HEK293 (cell line): ENCODE measurements around the gene SEC22C.

Source experiments
- GLI4 ChIP-seq: fragments of 450-650 bp; formaldehyde crosslinking; IDR thresholded peaks from 2 replicates; pipeline ENCODE4 v1.5.1; 2016; ENCODE audit warnings: missing biosample characterization, missing genetic modification characterization
- GLIS1 ChIP-seq: fragments of 450-650 bp; formaldehyde crosslinking; IDR thresholded peaks from 2 replicates; pipeline ENCODE4 v1.5.1; 2016; ENCODE audit warnings: missing biosample characterization, missing genetic modification characterization
- HOXA7 ChIP-seq: sonication (generic); formaldehyde crosslinking; IDR thresholded peaks from 2 replicates; pipeline ENCODE4 v1.8.1; 2022; ENCODE audit warnings: missing genetic modification reagents, borderline replicate concordance
- IKZF3 ChIP-seq: fragments of 450-650 bp; IDR thresholded peaks from 2 replicates; pipeline ENCODE4 v1.5.0; 2018; ENCODE audit warnings: missing biosample characterization, mild to moderate bottlenecking, missing genetic modification characterization, moderate library complexity
- OVOL3 ChIP-seq: fragments of 450-650 bp; formaldehyde crosslinking; IDR thresholded peaks from 2 replicates; pipeline ENCODE4 v1.5.1; 2016; ENCODE audit warnings: missing biosample characterization, missing genetic modification characterization
- REST ChIP-seq: fragments of 450-650 bp; formaldehyde crosslinking; IDR thresholded peaks from 2 replicates; pipeline ENCODE4 v1.5.1; 2016; ENCODE audit warnings: missing biosample characterization, missing genetic modification characterization
- ZBTB1 ChIP-seq: fragments of 450-650 bp; formaldehyde crosslinking; IDR thresholded peaks from 2 replicates; pipeline ENCODE4 v1.5.1; 2016; ENCODE audit warnings: missing biosample characterization, missing genetic modification characterization
- ZFHX2 ChIP-seq: fragments of 450-650 bp; formaldehyde crosslinking; conservative IDR thresholded peaks from 2 replicates; pipeline ENCODE4 v1.5.1; 2016; ENCODE audit warnings: missing biosample characterization, missing genetic modification characterization
- ZFP37 ChIP-seq: fragments of 450-650 bp; formaldehyde crosslinking; IDR thresholded peaks from 2 replicates; pipeline ENCODE4 v1.5.1; 2016; ENCODE audit warnings: missing biosample characterization, missing genetic modification characterization
- ZNF19 ChIP-seq: fragments of 450-650 bp; formaldehyde crosslinking; IDR thresholded peaks from 2 replicates; pipeline ENCODE4; 2016; ENCODE audit warnings: missing biosample characterization, missing genetic modification characterization, low read depth
- ZNF2 ChIP-seq: fragments of 450-650 bp; formaldehyde crosslinking; IDR thresholded peaks from 2 replicates; pipeline ENCODE4 v1.5.1; 2016; ENCODE audit warnings: missing biosample characterization, missing genetic modification characterization
- ZNF214 ChIP-seq: fragments of 450-650 bp; formaldehyde crosslinking; IDR thresholded peaks from 2 replicates; pipeline ENCODE4 v1.5.1; 2017; ENCODE audit warnings: missing biosample characterization, mild to moderate bottlenecking, missing genetic modification characterization, borderline replicate concordance
- ZNF239 ChIP-seq: fragments of 450-650 bp; formaldehyde crosslinking; IDR thresholded peaks from 2 replicates; pipeline ENCODE4 v1.5.1; 2016; ENCODE audit warnings: missing biosample characterization, missing genetic modification characterization
- ZNF248 ChIP-seq: fragments of 450-650 bp; formaldehyde crosslinking; IDR thresholded peaks from 2 replicates; pipeline ENCODE4 v1.5.1; 2017; ENCODE audit warnings: missing biosample characterization, missing genetic modification characterization
- ZNF335 ChIP-seq: fragments of 450-650 bp; formaldehyde crosslinking; conservative IDR thresholded peaks from 2 replicates; pipeline ENCODE4 v1.5.1; 2016; ENCODE audit warnings: missing biosample characterization, missing genetic modification characterization
- ZNF341 ChIP-seq: fragments of 450-650 bp; formaldehyde crosslinking; IDR thresholded peaks from 2 replicates; pipeline ENCODE4; 2016; ENCODE audit warnings: low read depth, missing biosample characterization, missing genetic modification characterization
- ZNF354C ChIP-seq: fragments of 450-650 bp; formaldehyde crosslinking; IDR thresholded peaks from 2 replicates; pipeline ENCODE4 v1.5.1; 2016; ENCODE audit warnings: missing biosample characterization, missing genetic modification characterization, low read depth, borderline replicate concordance
- ZNF514 ChIP-seq: fragments of 450-650 bp; formaldehyde crosslinking; IDR thresholded peaks from 2 replicates; pipeline ENCODE4 v1.5.1; 2016; ENCODE audit warnings: missing biosample characterization, missing genetic modification characterization
- ZNF561 ChIP-seq: fragments of 450-650 bp; IDR thresholded peaks from 2 replicates; pipeline ENCODE4 v1.5.1; 2018; ENCODE audit warnings: missing biosample characterization, missing genetic modification characterization, borderline replicate concordance
- ZNF621 ChIP-seq: fragments of 450-650 bp; formaldehyde crosslinking; IDR thresholded peaks from 2 replicates; pipeline ENCODE4 v1.5.1; 2017; ENCODE audit warnings: missing biosample characterization, missing genetic modification characterization
- ZNF677 ChIP-seq: fragments of 450-650 bp; IDR thresholded peaks from 2 replicates; pipeline ENCODE4 v1.5.0; 2018; ENCODE audit warnings: missing biosample characterization, mild to moderate bottlenecking, missing genetic modification characterization, moderate library complexity
- ZNF701 ChIP-seq: fragments of 450-650 bp; formaldehyde crosslinking; IDR thresholded peaks from 2 replicates; pipeline ENCODE4 v1.5.1; 2016; ENCODE audit warnings: missing biosample characterization, missing genetic modification characterization
- ZSCAN16 ChIP-seq: fragments of 450-650 bp; formaldehyde crosslinking; IDR thresholded peaks from 2 replicates; pipeline ENCODE4 v1.5.1; 2016; ENCODE audit warnings: missing biosample characterization, missing genetic modification characterization
- TF ChIP-seq, protein P1 (sequence below): fragments of 450-650 bp; formaldehyde crosslinking; IDR thresholded peaks from 2 replicates; pipeline ENCODE4 v1.5.1; 2016; ENCODE audit warnings: missing biosample characterization, missing genetic modification characterization
- TF ChIP-seq, protein P2 (sequence below): fragments of 450-650 bp; formaldehyde crosslinking; IDR thresholded peaks from 2 replicates; pipeline ENCODE4 v1.5.1; 2017; ENCODE audit warnings: missing biosample characterization, missing genetic modification characterization
- TF ChIP-seq, protein P3 (sequence below): fragments of 450-650 bp; formaldehyde crosslinking; IDR thresholded peaks from 2 replicates; pipeline ENCODE4 v1.5.1; 2016; ENCODE audit warnings: missing biosample characterization, missing genetic modification characterization
- TF ChIP-seq, protein P4 (sequence below): fragments of 450-650 bp; formaldehyde crosslinking; IDR thresholded peaks from 2 replicates; pipeline ENCODE4 v1.5.1; 2016; ENCODE audit warnings: missing biosample characterization, missing genetic modification characterization

The SEC22C gene

GRCh38 chr3:42600111-42600957 lies 18.6 kb upstream of the SEC22C start, which contains the start of gene NKTR (continued):
- TF ChIP-seq REST (tag by site-specific recombination), result no peak
- no peak for TF ChIP-seq ZNF248
- TF ChIP-seq ZBTB1 (tag by site-specific recombination), result no peak
- peak; percentile 97 for TF ChIP-seq ZFHX2 (tag by site-specific recombination)
- no peak for TF ChIP-seq ZNF677 (tag by site-specific recombination)
- TF ChIP-seq, protein P1, sequence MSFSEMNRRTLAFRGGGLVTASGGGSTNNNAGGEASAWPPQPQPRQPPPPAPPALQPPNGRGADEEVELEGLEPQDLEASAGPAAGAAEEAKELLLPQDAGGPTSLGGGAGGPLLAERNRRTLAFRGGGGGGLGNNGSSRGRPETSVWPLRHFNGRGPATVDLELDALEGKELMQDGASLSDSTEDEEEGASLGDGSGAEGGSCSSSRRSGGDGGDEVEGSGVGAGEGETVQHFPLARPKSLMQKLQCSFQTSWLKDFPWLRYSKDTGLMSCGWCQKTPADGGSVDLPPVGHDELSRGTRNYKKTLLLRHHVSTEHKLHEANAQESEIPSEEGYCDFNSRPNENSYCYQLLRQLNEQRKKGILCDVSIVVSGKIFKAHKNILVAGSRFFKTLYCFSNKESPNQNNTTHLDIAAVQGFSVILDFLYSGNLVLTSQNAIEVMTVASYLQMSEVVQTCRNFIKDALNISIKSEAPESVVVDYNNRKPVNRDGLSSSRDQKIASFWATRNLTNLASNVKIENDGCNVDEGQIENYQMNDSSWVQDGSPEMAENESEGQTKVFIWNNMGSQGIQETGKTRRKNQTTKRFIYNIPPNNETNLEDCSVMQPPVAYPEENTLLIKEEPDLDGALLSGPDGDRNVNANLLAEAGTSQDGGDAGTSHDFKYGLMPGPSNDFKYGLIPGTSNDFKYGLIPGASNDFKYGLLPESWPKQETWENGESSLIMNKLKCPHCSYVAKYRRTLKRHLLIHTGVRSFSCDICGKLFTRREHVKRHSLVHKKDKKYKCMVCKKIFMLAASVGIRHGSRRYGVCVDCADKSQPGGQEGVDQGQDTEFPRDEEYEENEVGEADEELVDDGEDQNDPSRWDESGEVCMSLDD (tag by site-specific recombination), result peak; percentile 66; the same call in 1 of the 2 replicates
- TF ChIP-seq ZNF239 (tag by site-specific recombination), result no peak
- peak; percentile 67 for TF ChIP-seq GLIS1 (tag by site-specific recombination)
- no peak for TF ChIP-seq ZNF19
- TF ChIP-seq ZNF354C (tag by site-specific recombination), result no peak
- no peak; the same call in 1 of the 2 replicates for TF ChIP-seq ZNF2 (tag by site-specific recombination)
- no peak for TF ChIP-seq ZNF514 (tag by site-specific recombination)
- no peak for TF ChIP-seq ZNF341 (tag by site-specific recombination)
- peak; percentile 62; the same call in 1 of the 2 replicates for TF ChIP-seq ZNF335 (tag by site-specific recombination)
- TF ChIP-seq ZNF561 (tag by site-specific recombination), result no peak
- TF ChIP-seq ZFP37 (tag by site-specific recombination), result no peak
- 0 out of 2 replicates have a peak, but pooled peaks have one; percentile 23 for TF ChIP-seq OVOL3 (tag by site-specific recombination)
- no peak for TF ChIP-seq GLI4 (tag by site-specific recombination)
- TF ChIP-seq IKZF3, result no peak
- no peak for TF ChIP-seq ZNF214
- no peak for TF ChIP-seq ZNF621 (tag by site-specific recombination)
- no peak for TF ChIP-seq ZNF701
- no peak for TF ChIP-seq HOXA7 (CRISPR knock-in tag)
- TF ChIP-seq, protein P2, sequence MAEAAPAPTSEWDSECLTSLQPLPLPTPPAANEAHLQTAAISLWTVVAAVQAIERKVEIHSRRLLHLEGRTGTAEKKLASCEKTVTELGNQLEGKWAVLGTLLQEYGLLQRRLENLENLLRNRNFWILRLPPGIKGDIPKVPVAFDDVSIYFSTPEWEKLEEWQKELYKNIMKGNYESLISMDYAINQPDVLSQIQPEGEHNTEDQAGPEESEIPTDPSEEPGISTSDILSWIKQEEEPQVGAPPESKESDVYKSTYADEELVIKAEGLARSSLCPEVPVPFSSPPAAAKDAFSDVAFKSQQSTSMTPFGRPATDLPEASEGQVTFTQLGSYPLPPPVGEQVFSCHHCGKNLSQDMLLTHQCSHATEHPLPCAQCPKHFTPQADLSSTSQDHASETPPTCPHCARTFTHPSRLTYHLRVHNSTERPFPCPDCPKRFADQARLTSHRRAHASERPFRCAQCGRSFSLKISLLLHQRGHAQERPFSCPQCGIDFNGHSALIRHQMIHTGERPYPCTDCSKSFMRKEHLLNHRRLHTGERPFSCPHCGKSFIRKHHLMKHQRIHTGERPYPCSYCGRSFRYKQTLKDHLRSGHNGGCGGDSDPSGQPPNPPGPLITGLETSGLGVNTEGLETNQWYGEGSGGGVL (tag by site-specific recombination), result no peak
- TF ChIP-seq, protein P3, sequence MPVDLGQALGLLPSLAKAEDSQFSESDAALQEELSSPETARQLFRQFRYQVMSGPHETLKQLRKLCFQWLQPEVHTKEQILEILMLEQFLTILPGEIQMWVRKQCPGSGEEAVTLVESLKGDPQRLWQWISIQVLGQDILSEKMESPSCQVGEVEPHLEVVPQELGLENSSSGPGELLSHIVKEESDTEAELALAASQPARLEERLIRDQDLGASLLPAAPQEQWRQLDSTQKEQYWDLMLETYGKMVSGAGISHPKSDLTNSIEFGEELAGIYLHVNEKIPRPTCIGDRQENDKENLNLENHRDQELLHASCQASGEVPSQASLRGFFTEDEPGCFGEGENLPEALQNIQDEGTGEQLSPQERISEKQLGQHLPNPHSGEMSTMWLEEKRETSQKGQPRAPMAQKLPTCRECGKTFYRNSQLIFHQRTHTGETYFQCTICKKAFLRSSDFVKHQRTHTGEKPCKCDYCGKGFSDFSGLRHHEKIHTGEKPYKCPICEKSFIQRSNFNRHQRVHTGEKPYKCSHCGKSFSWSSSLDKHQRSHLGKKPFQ (tag by site-specific recombination), result no peak
- TF ChIP-seq ZSCAN16 (tag by site-specific recombination), result no peak
- TF ChIP-seq, protein P4, sequence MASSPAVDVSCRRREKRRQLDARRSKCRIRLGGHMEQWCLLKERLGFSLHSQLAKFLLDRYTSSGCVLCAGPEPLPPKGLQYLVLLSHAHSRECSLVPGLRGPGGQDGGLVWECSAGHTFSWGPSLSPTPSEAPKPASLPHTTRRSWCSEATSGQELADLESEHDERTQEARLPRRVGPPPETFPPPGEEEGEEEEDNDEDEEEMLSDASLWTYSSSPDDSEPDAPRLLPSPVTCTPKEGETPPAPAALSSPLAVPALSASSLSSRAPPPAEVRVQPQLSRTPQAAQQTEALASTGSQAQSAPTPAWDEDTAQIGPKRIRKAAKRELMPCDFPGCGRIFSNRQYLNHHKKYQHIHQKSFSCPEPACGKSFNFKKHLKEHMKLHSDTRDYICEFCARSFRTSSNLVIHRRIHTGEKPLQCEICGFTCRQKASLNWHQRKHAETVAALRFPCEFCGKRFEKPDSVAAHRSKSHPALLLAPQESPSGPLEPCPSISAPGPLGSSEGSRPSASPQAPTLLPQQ (tag by site-specific recombination), result peak; percentile 54; the same call in 1 of the 2 replicates
